Lower leg skin (tissue), 4 donors: Measurements from ENCODE around the gene MAP3K15. TPM values are rescaled to one million over a fixed set of nuclear protein-coding genes. Genes with fewer than 3 reads are reported as not detected.
A peak's percentile ranks its signal among the peaks of the same experiment; 100 is the strongest.

Source experiments
- DNase-seq, 2 donors: peaks; one replicate each; pipeline ENCODE4 v3.0.0-alpha.2; 2019; ENCODE audit warnings: low spot score in 2 of 2
- H3K4me3 ChIP-seq: fragments of 200-600 bp; sonication (generic); 2 replicates; pipeline ENCODE4 v1.5.1; 2017; ENCODE audit warnings: mild to moderate bottlenecking, low read depth; ENCODE audit not compliant: poor library complexity, severe bottlenecking
- CTCF ChIP-seq, 3 donors: fragments of 450-650 bp; IDR thresholded peaks; one replicate each; pipeline ENCODE4 v1.5.1; 2016; ENCODE audit warnings: antibody characterized with exemption in 3 of 3, mild to moderate bottlenecking in 3 of 3, moderate library complexity in 2 of 3
- POLR2A ChIP-seq, 2 donors: fragments of 450-650 bp; IDR thresholded peaks; one replicate each; pipeline ENCODE4 v1.6.1; 2016 to 2017; ENCODE audit warnings: antibody characterized with exemption in 2 of 2, mild to moderate bottlenecking in 1 of 2, moderate library complexity in 1 of 2
- WGBS, 2 donors: methylation state at CpG; one replicate each; pipeline ENCODE4 v1.1.5; 2018; 5-methylcytosine and 5-hydroxymethylcytosine counted together
- intact Hi-C: fragments of 100-400 bp; cut with DNase I; formaldehyde crosslinking; loops from one replicate; pipeline ENCODE4 v1.15.0; 2023; ENCODE audit warnings: low total_unique reads
- total RNA-seq, 4 donors: library from RNA; depleted of rRNA; stranded (reverse); fragments of >200 nt; gene quantifications; one replicate each; pipeline ENCODE4 v1.1.0, GENCODE V29; 2016

MAP3K15 gene
- total RNA-seq, 4 donors from 2014 or later, result 0.11 to 0.15 TPM; not detected in 2

- 81 to 88% methylated on average over 12 of the region's 12 CpGs for WGBS, 2 donors
- DNase-seq, result no peak
- H3K4me3 ChIP-seq, result no peak overlapping the region
- no peak for TF ChIP-seq POLR2A (IDR thresholded peaks at IDR 0.05)
- no peak for TF ChIP-seq CTCF (IDR thresholded peaks at IDR 0.05)
- intact Hi-C loops, result no loop called here
Observed at GRCh38 chrX:19392078-19392477, 123.2 kb downstream of the MAP3K15 start.

- no peak for TF ChIP-seq POLR2A (IDR thresholded peaks at IDR 0.05)
- intact Hi-C loops, result no loop called here
- DNase-seq, result peak in 1 of 2 donors; percentile 26
- no peak overlapping the region for H3K4me3 ChIP-seq
- WGBS, 2 donors, result 4 to 30% methylated on average over 4 of the region's 4 CpGs
Observed at GRCh38 chrX:19389227-19389845, 126.0 kb downstream of the MAP3K15 start.

GRCh38 chrX:19388741-19389140, 126.6 kb downstream of the MAP3K15 start:
- peak in 1 of 2 donors; percentile 23 for DNase-seq
- WGBS, 2 donors, result 48 to 65% methylated on average over 8 of the region's 8 CpGs
- intact Hi-C loops, result no loop called here
- no peak overlapping the region for H3K4me3 ChIP-seq
- TF ChIP-seq CTCF (IDR thresholded peaks at IDR 0.05), result no peak
- TF ChIP-seq POLR2A (IDR thresholded peaks at IDR 0.05), result no peak

GRCh38 chrX:19388064-19388679, 127.1 kb downstream of the MAP3K15 start:
- TF ChIP-seq CTCF (IDR thresholded peaks at IDR 0.05) (no peak), POLR2A (IDR thresholded peaks at IDR 0.05) (no peak)
- 74 to 81% methylated on average over 13 of the region's 13 CpGs for WGBS, 2 donors

GRCh38 chrX:19386679-19387078, 128.6 kb downstream of the MAP3K15 start:
- 77 to 88% methylated on average over 4 of the region's 4 CpGs for WGBS, 2 donors
- H3K4me3 ChIP-seq, result no peak overlapping the region
- TF ChIP-seq POLR2A (IDR thresholded peaks at IDR 0.05), result no peak
- TF ChIP-seq CTCF (IDR thresholded peaks at IDR 0.05), result no peak
- intact Hi-C loops, result no loop called here
- DNase-seq, result peak in 1 of 2 donors; percentile 66

More at GRCh38 chrX:19388064-19388679, 127.1 kb downstream of the MAP3K15 start:
- DNase-seq, result peak in 1 of 2 donors; percentile 37
- H3K4me3 ChIP-seq, result no peak overlapping the region
- intact Hi-C loops, result no loop called here

- intact Hi-C loops, result no loop called here
- TF ChIP-seq CTCF (IDR thresholded peaks at IDR 0.05), result no peak
- TF ChIP-seq POLR2A (IDR thresholded peaks at IDR 0.05), result no peak
- no peak overlapping the region for H3K4me3 ChIP-seq
- DNase-seq, result peak in 1 of 2 donors; percentile 76
- WGBS, 2 donors, result 34 to 44% methylated on average over 10 to 16 of the region's 16 CpGs
Observed at GRCh38 chrX:19382555-19383145, 132.7 kb downstream of the MAP3K15 start.
